Ecto neural progenitor cell (in vitro differentiated cells): ENCODE results near the gene NDUFS7.

Experiments used
- DNase-seq: peaks from one replicate; pipeline ENCODE4 v3.0.0-alpha.2; 2018; ENCODE audit warnings: low spot score

The NDUFS7 gene

GRCh38 chr19:1386945-1387683 lies 3.4 kb downstream of the NDUFS7 start:
- no peak for DNase-seq

GRCh38 chr19:1387684-1388636 lies 4.3 kb downstream of the NDUFS7 start:
- no peak for DNase-seq

GRCh38 chr19:1388637-1389026 lies 4.9 kb downstream of the NDUFS7 start:
- no peak for DNase-seq

- no peak for DNase-seq
These were observed 5.6 kb downstream of the NDUFS7 start for GRCh38 chr19:1389033-1389940.

- no peak for DNase-seq
These were observed 7.2 kb downstream of the NDUFS7 start for GRCh38 chr19:1390890-1391423.

GRCh38 chr19:1392407-1392806 lies 8.7 kb downstream of the NDUFS7 start:
- no peak for DNase-seq

GRCh38 chr19:1392939-1393530 lies 9.3 kb downstream of the NDUFS7 start:
- no peak for DNase-seq

GRCh38 chr19:1393841-1394240 lies 10.1 kb downstream of the NDUFS7 start:
- DNase-seq: no peak

- DNase-seq: no peak
These were observed 10.8 kb downstream of the NDUFS7 start for GRCh38 chr19:1394252-1395193.

- DNase-seq: no peak
These were observed 11.7 kb downstream of the NDUFS7 start for GRCh38 chr19:1395194-1396018.

- DNase-seq: no peak
These were observed 12.5 kb downstream of the NDUFS7 start for GRCh38 chr19:1396019-1396767.

- DNase-seq: no peak
These were observed 13.3 kb downstream of the NDUFS7 start for GRCh38 chr19:1396768-1397679.

GRCh38 chr19:1397838-1398237 lies 14.1 kb downstream of the NDUFS7 start:
- DNase-seq: no peak

- DNase-seq: no peak
These were observed 15.4 kb downstream of the NDUFS7 start for GRCh38 chr19:1399079-1399478.

GRCh38 chr19:1399745-1400144 lies 16.0 kb downstream of the NDUFS7 start:
- DNase-seq: no peak

- no peak for DNase-seq
These were observed 16.8 kb downstream of the NDUFS7 start for GRCh38 chr19:1400281-1401137.
